Upper lobe of right lung (tissue), 1 donor: ENCODE data around the gene PTPN3. TPM values are rescaled to one million over a fixed set of nuclear protein-coding genes. Genes with fewer than 3 reads are reported as not detected.
"Not testable (repeated sequence)": the region's sequence is repeated elsewhere in the genome, so short reads cannot be mapped to it uniquely, and the experiment has no call there.

Experiments
- ATAC-seq: fragments of 200-7000 bp; cut with Tn5 transposase; one replicate; pipeline ENCODE4 v1.9.1; 2020; ENCODE audit warnings: mild to moderate bottlenecking, moderate library complexity
- DNase-seq: peaks from one replicate; pipeline ENCODE4 v3.0.0-alpha.2; 2020
- H3K27ac ChIP-seq: fragments of 200-600 bp; one replicate; pipeline ENCODE4 v1.8.0; 2022
- H3K27me3 ChIP-seq: fragments of 200-600 bp; one replicate; pipeline ENCODE4 v1.8.0; 2022; ENCODE audit warnings: mild to moderate bottlenecking
- H3K36me3 ChIP-seq: fragments of 200-600 bp; one replicate; pipeline ENCODE4 v1.8.0; 2022
- H3K4me1 ChIP-seq: fragments of 200-600 bp; one replicate; pipeline ENCODE4 v1.8.0; 2022
- H3K4me3 ChIP-seq: fragments of 200-600 bp; one replicate; pipeline ENCODE4 v1.8.0; 2022; ENCODE audit warnings: mild to moderate bottlenecking
- H3K9me3 ChIP-seq: fragments of 200-600 bp; one replicate; pipeline ENCODE4 v1.8.0; 2022
- intact Hi-C: fragments of 100-400 bp; cut with DNase I; formaldehyde crosslinking; loops from one replicate; pipeline ENCODE4 v1.11.0; 2022
- long read RNA-seq: library from polyadenylated mRNA; unstranded; transcript quantifications from one replicate; pipeline ENCODE4 v2.0.0, GENCODE V29; 2021
- total RNA-seq: library from RNA; stranded (reverse); fragmentation: NEBNext Ultra II Directional; extraction: Animal tissue kit (Norgen Biotek cat#: 25700); gene quantifications from one replicate; pipeline ENCODE4 v1.2.1, GENCODE V29; 2021
- TF ChIP-seq, protein P1 (sequence below): fragments of 200-600 bp; IDR thresholded peaks from one replicate; pipeline ENCODE4 v1.8.0; 2022; ENCODE audit warnings: antibody characterized with exemption
- donor health status: DM: no; HTN: yes; CAD: no; lungs with severe emphysema.

PTPN3 gene, protein sequence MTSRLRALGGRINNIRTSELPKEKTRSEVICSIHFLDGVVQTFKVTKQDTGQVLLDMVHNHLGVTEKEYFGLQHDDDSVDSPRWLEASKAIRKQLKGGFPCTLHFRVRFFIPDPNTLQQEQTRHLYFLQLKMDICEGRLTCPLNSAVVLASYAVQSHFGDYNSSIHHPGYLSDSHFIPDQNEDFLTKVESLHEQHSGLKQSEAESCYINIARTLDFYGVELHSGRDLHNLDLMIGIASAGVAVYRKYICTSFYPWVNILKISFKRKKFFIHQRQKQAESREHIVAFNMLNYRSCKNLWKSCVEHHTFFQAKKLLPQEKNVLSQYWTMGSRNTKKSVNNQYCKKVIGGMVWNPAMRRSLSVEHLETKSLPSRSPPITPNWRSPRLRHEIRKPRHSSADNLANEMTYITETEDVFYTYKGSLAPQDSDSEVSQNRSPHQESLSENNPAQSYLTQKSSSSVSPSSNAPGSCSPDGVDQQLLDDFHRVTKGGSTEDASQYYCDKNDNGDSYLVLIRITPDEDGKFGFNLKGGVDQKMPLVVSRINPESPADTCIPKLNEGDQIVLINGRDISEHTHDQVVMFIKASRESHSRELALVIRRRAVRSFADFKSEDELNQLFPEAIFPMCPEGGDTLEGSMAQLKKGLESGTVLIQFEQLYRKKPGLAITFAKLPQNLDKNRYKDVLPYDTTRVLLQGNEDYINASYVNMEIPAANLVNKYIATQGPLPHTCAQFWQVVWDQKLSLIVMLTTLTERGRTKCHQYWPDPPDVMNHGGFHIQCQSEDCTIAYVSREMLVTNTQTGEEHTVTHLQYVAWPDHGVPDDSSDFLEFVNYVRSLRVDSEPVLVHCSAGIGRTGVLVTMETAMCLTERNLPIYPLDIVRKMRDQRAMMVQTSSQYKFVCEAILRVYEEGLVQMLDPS
- total RNA-seq: 17.1 TPM
- long read RNA-seq, full-length matches to known transcripts: 1 of 16 reads
- long read RNA-seq, partial matches to known transcripts: 9 of 16 reads
- long read RNA-seq, other reads (novel, unspliced or antisense): 6 of 16 reads

DNA sequence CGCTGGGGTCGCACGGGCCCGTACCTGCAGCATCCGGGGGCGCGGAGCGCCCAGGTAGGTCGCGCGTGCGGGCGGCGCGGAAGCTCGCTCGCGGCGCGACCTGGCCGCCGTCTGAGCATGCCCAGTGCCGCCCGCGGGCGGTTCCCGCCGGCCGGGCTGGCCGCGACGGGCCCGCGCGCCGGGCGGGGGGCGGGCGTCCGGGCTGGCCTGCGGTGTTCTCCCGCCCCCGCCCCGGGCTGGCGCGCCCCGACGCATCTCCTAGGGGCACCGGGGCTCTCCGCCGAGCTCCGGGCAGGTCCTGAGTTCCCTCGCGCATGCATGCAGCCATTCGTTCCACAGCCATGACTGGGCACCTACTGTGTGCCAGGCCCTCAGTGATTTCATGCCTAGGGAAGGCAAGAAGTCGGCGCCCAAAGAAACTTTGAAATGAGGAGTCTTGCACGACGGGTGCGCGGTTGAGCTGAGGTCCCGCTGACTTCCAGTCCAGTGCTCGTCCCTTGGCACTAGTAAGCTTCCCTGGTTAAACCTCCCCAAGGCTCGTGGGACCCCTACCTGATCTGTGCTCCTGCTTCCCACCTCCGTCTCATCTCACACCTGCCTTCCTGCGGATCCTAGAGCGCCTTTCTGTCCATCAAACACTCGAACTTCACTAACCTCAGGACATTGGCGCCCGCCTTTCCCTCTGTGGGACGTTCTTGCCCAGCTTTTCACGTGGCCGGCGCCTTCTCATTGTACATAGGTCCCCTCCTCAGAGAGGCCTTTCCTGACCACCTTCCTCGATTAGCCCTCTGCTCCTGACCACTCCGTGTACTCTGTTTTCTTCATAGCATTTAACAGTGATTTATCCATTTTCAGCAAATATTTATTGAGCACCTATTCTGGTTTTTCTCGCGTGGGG lies at the start of gene PTPN3:
TSS of gene PTPN3 (minus strand) at position 113 of the 898 bp plus-strand sequence. CDS start 34,873 bp downstream, outside the sequence.
- peak; percentile 72 for ATAC-seq
- no peaks in the 10 kb centered on the region for H3K4me1 ChIP-seq
- peaks cover 54% of the 10 kb centered on the region for H3K27me3 ChIP-seq
- H3K36me3 ChIP-seq: no peaks in the 10 kb centered on the region
- intact Hi-C loops: no loop called here
- peak within 1 kb of the TSS; percentile 46 for H3K4me3 ChIP-seq
- DNase-seq: peak; percentile 75
- H3K9me3 ChIP-seq: no peaks in the 10 kb centered on the region
- peak within 1 kb of the TSS; percentile 30 for H3K27ac ChIP-seq
- TF ChIP-seq, protein P1, sequence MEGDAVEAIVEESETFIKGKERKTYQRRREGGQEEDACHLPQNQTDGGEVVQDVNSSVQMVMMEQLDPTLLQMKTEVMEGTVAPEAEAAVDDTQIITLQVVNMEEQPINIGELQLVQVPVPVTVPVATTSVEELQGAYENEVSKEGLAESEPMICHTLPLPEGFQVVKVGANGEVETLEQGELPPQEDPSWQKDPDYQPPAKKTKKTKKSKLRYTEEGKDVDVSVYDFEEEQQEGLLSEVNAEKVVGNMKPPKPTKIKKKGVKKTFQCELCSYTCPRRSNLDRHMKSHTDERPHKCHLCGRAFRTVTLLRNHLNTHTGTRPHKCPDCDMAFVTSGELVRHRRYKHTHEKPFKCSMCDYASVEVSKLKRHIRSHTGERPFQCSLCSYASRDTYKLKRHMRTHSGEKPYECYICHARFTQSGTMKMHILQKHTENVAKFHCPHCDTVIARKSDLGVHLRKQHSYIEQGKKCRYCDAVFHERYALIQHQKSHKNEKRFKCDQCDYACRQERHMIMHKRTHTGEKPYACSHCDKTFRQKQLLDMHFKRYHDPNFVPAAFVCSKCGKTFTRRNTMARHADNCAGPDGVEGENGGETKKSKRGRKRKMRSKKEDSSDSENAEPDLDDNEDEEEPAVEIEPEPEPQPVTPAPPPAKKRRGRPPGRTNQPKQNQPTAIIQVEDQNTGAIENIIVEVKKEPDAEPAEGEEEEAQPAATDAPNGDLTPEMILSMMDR: no peak

DNA sequence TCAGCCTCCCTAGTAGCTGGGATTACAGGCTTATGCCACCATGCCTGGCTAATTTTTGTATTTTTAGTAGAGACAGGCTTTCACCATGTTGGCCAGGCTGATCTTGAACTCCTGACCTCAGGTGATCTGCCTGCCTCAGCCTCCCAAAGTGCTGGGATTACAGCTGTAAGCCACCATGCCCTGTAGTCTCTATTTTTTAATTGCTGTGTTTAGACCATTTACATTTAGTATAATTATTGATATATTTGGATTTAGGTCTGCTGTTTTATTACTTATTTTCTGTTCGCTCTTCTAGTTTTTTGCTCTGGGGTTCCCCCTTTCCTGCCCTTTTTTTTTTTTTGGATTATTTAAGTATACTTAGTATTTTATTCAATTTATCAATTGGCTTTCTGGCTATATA lies 46.8 kb upstream of the PTPN3 start:
- ATAC-seq, intact Hi-C loops, H3K4me3 ChIP-seq, DNase-seq, H3K27ac ChIP-seq, H3K27me3 ChIP-seq, H3K9me3 ChIP-seq, H3K36me3 ChIP-seq, H3K4me1 ChIP-seq: not testable (repeated sequence)

DNA sequence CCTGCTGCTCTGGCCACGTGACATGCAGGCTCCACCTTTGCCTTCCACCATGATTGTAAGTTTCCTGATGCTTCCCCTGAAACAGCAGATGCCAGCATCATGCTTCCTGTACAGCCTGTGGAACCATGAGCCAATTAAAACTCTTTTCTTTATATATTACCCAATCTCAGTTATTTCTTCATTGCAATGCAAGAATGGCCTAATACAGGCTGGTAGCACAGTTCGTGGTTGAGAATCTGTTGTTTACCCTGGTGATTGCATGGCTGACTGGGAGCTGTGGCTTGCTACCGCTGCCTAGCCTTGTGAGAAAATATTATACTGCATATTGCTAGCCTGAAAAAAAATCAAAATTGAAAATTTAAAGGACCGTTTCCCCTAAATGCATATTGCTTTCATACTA lies 44.8 kb upstream of the PTPN3 start:
- TF ChIP-seq, protein P1: no peak

DNA sequence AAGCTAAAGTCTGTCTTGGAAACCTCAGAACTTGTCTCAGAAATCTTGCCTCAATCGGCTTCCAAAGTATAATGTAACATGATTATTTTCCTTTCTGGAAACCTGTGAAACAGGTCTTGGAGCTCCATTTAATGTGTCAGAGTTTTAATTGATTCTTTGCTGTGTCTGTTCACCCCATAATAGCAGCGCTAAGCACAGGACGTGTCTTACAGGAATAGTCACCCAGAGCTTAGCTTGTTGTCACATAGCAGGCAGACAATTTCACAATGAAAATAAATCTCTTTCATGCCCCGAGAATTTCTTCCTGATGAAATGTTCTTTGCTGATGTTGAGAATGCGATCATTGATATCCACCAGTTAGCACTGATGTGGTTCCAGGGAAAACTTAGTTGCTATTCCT lies 40.2 kb upstream of the PTPN3 start:
- Histone ChIP-seq H3K27me3 (no peaks in the 10 kb centered on the region), H3K9me3 (no peaks in the 10 kb centered on the region), H3K27ac (no peak overlapping the region), H3K4me1 (no peaks in the 10 kb centered on the region), H3K36me3 (no peaks in the 10 kb centered on the region), H3K4me3 (no peak overlapping the region)
- DNase-seq (no peak), ATAC-seq (no peak)
- intact Hi-C loops: no loop called here
- TF ChIP-seq, protein P1: no peak

More for the DNA sequence above, 44.8 kb upstream of the PTPN3 start:
- ATAC-seq (no peak), DNase-seq (no peak)
- H3K27ac ChIP-seq: no peak overlapping the region
- no peak overlapping the region for H3K4me3 ChIP-seq
- intact Hi-C loops: no loop called here
- peaks cover 8% of the 10 kb centered on the region for H3K9me3 ChIP-seq
- H3K4me1 ChIP-seq: no peaks in the 10 kb centered on the region
- no peaks in the 10 kb centered on the region for H3K36me3 ChIP-seq
- H3K27me3 ChIP-seq: no peaks in the 10 kb centered on the region

DNA sequence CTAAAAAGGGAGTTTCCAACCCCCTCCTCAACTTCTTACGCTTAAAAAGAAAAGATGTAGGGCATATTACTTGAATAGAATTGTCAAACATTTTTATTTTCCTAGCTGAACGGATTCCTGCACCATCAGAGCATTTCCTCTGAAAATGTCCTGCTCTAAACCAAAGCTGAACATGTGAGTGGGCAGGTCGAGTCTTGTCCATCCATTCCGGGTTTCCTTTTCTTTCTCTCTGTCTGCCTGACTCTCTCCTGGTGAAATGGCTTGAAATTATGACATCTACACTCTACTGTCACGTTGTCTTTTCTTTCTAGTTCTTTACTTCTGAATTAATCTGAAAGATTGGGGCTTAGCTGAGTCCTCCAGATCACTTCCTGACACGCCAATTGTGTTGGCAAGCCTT lies 39.2 kb upstream of the PTPN3 start:
- no peak for ATAC-seq
- intact Hi-C loops: no loop called here

More for the DNA sequence above, 39.2 kb upstream of the PTPN3 start:
- DNase-seq: no peak
- no peaks in the 10 kb centered on the region for H3K36me3 ChIP-seq
- no peaks in the 10 kb centered on the region for H3K9me3 ChIP-seq
- TF ChIP-seq, protein P1: no peak
- H3K27me3 ChIP-seq: no peaks in the 10 kb centered on the region
- H3K4me1 ChIP-seq: no peaks in the 10 kb centered on the region
- H3K27ac ChIP-seq: no peak overlapping the region
- H3K4me3 ChIP-seq: no peak overlapping the region
